Measurements from ENCODE around the gene TMEM135.

TMEM135 gene

DNA sequence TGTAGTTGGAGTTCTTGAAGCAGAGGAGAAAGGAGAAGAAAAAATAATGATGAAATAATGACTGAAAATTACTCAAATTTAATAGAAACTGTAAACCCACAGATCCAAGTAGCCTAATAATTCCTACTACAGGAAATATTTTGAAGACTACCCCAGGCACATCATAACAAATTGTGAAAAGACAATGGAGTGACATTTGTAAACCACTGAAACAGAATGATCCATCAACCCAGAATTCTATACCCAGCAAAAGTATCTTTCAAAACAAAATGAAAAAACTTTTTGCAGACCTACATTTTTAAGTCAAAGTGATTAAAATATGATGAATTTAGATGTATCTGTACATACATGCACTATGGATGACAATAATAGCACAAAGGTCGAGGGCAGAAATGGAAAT lies 194.6 kb downstream of the TMEM135 start:
- no peaks in the 10 kb centered on the region for H3K9me3 ChIP-seq (ENCODE audit: severe bottlenecking)
- H3K27me3 ChIP-seq (ENCODE audit: insufficient read depth, low read depth, severe bottlenecking), result no peaks in the 10 kb centered on the region
- TF ChIP-seq, protein P1, sequence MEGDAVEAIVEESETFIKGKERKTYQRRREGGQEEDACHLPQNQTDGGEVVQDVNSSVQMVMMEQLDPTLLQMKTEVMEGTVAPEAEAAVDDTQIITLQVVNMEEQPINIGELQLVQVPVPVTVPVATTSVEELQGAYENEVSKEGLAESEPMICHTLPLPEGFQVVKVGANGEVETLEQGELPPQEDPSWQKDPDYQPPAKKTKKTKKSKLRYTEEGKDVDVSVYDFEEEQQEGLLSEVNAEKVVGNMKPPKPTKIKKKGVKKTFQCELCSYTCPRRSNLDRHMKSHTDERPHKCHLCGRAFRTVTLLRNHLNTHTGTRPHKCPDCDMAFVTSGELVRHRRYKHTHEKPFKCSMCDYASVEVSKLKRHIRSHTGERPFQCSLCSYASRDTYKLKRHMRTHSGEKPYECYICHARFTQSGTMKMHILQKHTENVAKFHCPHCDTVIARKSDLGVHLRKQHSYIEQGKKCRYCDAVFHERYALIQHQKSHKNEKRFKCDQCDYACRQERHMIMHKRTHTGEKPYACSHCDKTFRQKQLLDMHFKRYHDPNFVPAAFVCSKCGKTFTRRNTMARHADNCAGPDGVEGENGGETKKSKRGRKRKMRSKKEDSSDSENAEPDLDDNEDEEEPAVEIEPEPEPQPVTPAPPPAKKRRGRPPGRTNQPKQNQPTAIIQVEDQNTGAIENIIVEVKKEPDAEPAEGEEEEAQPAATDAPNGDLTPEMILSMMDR (IDR thresholded peaks at IDR 0.05; ENCODE audit: low read depth, low read length), result no peak
- H3K36me3 ChIP-seq, result no peaks in the 10 kb centered on the region
- H3K27ac ChIP-seq, result no peak overlapping the region
- DNase-seq, result no peak
- no peak overlapping the region for H3K4me3 ChIP-seq (ENCODE audit: low read depth, low read length)

DNA sequence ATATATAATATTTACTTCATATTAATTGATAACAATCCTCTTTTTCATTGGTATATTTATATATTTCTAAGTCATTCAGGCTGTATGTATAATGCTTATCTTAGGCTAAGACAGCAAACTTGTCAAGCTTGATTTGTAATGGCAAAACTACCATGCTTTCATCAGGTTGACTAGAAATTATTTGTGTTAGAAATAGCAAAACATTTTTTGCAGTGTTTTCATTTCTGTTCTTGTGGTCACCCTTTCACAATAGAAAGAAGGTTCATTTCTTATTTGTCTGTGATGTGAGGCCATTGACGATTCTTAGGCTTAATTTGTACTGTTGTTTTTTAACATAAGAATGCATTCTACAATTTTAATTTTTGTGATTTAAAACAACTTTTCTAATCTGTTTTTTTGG lies 197.6 kb downstream of the TMEM135 start:
- TF ChIP-seq, protein P1 (IDR thresholded peaks at IDR 0.05; ENCODE audit: low read depth, low read length), result no peak
- no peak for DNase-seq
- Histone ChIP-seq H3K36me3 (no peaks in the 10 kb centered on the region), H3K9me3 (ENCODE audit: severe bottlenecking) (no peaks in the 10 kb centered on the region), H3K27ac (no peak overlapping the region), H3K4me3 (ENCODE audit: low read depth, low read length) (no peak overlapping the region), H3K27me3 (ENCODE audit: insufficient read depth, low read depth, severe bottlenecking) (no peaks in the 10 kb centered on the region)

DNA sequence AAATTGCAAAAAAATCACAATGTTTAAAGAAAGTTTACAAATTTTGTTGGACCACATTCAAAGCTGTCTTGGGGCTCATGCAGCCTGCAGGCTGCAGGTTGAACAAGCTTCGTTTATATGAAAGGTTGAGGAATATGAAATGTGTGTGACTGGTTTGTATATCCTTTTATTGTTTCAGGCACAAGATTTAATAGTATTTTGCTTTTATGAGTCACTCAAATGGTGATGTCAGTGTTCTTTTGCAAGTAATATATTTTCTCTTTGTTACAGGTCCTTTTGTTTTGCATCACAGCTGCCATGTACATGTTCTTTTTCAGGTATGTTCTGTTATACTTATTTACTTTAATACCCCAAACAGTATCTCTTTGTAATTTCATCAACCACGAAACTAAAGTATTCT lies 198.6 kb downstream of the TMEM135 start:
- Histone ChIP-seq H3K9me3 (ENCODE audit: severe bottlenecking) (no peaks in the 10 kb centered on the region), H3K36me3 (no peaks in the 10 kb centered on the region), H3K27me3 (ENCODE audit: insufficient read depth, low read depth, severe bottlenecking) (no peaks in the 10 kb centered on the region), H3K27ac (no peak overlapping the region), H3K4me3 (ENCODE audit: low read depth, low read length) (no peak overlapping the region)
- TF ChIP-seq, protein P1 (IDR thresholded peaks at IDR 0.05; ENCODE audit: low read depth, low read length), result no peak
- no peak for DNase-seq

DNA sequence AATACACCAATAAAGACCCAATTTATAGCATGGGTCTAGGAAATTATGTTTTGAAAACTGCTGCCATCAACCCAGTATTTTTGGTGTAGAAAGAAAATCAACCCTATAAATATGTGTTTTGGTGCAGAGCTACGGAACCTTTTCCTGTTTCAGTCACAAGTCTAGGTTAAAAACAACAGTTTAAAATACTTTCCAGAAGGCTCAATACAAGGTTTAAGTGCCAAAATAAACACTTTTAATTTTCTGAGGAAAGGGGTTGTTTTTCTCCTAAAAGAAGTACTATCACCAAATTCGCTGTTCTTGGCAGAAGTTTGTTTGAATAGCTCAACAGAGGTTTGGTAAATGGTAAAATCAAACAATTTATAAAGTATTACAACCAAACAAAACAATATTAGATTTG lies 201.3 kb downstream of the TMEM135 start:
- Histone ChIP-seq H3K27ac (no peak overlapping the region), H3K36me3 (no peaks in the 10 kb centered on the region), H3K27me3 (ENCODE audit: insufficient read depth, low read depth, severe bottlenecking) (no peaks in the 10 kb centered on the region), H3K9me3 (ENCODE audit: severe bottlenecking) (no peaks in the 10 kb centered on the region), H3K4me3 (ENCODE audit: low read depth, low read length) (no peak overlapping the region)
- DNase-seq, result no peak
- TF ChIP-seq, protein P1 (IDR thresholded peaks at IDR 0.05; ENCODE audit: low read depth, low read length), result no peak

DNA sequence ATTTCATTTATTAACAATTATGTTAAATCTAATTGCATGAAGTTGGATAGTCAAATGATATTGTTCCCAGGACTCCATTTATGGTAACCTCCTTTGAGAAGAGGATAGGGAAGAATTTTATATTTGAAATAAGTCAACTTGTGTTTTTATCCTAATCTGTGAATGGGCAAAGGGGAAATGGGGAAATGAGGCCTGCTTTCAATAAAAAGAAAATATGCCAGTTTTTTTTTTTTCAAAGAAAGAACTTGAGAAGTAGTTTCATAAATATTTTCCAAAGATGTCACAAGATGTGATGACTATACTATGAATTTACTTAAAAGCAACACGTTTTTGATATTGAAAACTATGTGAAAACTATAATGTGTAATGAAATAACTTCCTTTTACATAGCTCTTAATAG lies 201.8 kb downstream of the TMEM135 start:
- Histone ChIP-seq H3K9me3 (ENCODE audit: severe bottlenecking) (no peaks in the 10 kb centered on the region), H3K36me3 (no peaks in the 10 kb centered on the region), H3K27ac (no peak overlapping the region), H3K4me3 (ENCODE audit: low read depth, low read length) (no peak overlapping the region), H3K27me3 (ENCODE audit: insufficient read depth, low read depth, severe bottlenecking) (no peaks in the 10 kb centered on the region)
- no peak for DNase-seq
- TF ChIP-seq, protein P1 (IDR thresholded peaks at IDR 0.05; ENCODE audit: low read depth, low read length), result no peak

DNA sequence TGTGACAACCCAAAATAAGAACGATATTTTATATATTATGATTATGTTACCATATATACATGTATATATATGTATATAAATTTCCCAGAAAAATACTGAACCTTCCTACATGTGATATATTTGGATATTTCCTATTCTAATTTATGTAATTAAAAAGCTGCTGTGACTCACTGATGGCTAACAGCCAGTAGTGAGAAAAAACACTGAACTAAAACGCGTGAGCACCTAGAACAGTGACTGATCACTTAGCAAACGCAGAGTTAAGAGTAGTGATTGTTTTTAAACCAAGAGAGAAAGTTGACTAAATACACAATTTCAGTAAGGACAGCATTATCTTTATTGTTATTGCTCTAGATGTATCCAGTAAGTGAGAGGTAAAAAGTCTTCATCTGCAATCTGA lies 213.8 kb downstream of the TMEM135 start:
- TF ChIP-seq, protein P1 (IDR thresholded peaks at IDR 0.05; ENCODE audit: low read depth, low read length), result no peak

More for the DNA sequence above, 213.8 kb downstream of the TMEM135 start:
- Histone ChIP-seq H3K9me3 (ENCODE audit: severe bottlenecking) (no peaks in the 10 kb centered on the region), H3K4me3 (ENCODE audit: low read depth, low read length) (no peak overlapping the region), H3K27ac (no peak overlapping the region), H3K36me3 (no peaks in the 10 kb centered on the region), H3K27me3 (ENCODE audit: insufficient read depth, low read depth, severe bottlenecking) (no peaks in the 10 kb centered on the region)
- no peak for DNase-seq

Data from WERI-Rb-1 (cell line).